ENCODE results near the gene DPF3. TPM values are rescaled to one million over a fixed set of nuclear protein-coding genes. Genes with fewer than 3 reads are reported as not detected.

Gene DPF3
- polyA plus RNA-seq, 1 experiment = 3.6 TPM

DNA sequence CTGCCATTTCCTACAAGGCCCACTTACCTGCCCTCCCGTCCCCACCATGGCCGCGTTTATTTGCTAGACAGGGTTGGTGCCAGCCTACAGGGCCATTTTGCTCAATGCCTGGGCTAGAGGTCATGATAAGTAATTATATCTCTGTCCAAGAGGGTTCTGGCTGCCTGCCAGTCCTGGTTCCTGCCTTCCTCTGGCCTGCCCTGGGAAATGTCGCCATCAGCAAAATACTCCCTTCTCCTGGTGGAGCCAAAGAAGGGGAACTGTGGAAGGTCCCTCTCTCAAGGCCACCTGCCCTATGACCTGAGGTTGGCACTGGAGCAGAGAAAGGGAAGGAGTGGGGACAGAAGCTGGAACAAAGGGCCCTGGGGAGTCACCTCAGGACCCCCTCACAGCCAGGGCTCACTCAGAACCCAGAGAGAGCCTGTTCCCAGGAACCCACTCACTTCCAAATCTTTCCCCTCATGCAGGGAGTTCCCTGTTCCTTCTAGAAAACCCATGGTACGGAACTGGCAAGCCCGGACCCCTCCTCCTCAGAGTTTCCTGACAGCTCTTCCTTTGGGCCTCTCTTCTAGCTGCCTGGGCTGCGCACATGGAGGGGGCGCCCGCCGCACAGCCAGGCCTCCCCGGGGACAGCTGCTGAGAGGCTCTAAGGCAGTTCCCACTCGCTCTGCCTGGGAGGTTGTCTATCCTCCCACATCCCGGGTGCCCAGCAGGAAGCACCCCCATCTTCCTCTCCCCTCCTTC is 280.5 kb downstream of the DPF3 start:
- Histone ChIP-seq H3K36me3 (ENCODE audit: control insufficient read depth, insufficient read depth, low read length) (no peaks in the 10 kb centered on the region), H3K27me3 (ENCODE audit: control insufficient read depth, insufficient read depth, low read length) (no peaks in the 10 kb centered on the region), H3K4me3 (ENCODE audit: low read depth, low read length) (no peak overlapping the region)
- no peak for DNase-seq (ENCODE audit: low read depth)
- TF ChIP-seq, protein P1, sequence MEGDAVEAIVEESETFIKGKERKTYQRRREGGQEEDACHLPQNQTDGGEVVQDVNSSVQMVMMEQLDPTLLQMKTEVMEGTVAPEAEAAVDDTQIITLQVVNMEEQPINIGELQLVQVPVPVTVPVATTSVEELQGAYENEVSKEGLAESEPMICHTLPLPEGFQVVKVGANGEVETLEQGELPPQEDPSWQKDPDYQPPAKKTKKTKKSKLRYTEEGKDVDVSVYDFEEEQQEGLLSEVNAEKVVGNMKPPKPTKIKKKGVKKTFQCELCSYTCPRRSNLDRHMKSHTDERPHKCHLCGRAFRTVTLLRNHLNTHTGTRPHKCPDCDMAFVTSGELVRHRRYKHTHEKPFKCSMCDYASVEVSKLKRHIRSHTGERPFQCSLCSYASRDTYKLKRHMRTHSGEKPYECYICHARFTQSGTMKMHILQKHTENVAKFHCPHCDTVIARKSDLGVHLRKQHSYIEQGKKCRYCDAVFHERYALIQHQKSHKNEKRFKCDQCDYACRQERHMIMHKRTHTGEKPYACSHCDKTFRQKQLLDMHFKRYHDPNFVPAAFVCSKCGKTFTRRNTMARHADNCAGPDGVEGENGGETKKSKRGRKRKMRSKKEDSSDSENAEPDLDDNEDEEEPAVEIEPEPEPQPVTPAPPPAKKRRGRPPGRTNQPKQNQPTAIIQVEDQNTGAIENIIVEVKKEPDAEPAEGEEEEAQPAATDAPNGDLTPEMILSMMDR (IDR thresholded peaks at IDR 0.05; ENCODE audit: insufficient read depth, low read depth, low read length) = no peak
- ChIA-PET POLR2A (no interaction called here), CTCF (no interaction called here)

DNA sequence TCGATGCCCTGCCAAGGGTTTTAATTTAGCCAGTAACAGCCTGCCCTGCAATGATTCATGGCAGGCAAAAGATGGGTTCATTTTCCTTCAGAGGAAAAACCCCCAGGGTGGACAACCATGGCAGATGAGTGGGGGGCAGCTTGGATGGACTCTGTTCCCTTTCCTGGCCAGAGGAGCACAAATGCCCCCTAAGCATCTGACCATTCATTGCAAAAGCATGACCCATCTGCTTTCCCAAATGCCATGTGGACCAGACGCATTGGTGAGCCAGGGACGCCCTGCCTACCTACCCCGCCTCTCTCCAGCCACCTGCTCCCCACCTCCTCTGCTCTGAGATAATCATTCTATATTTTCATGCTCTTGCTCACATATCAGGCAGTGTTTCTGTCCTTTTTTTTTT is 281.9 kb downstream of the DPF3 start:
- Histone ChIP-seq H3K36me3 (ENCODE audit: control insufficient read depth, insufficient read depth, low read length) (no peaks in the 10 kb centered on the region), H3K4me3 (ENCODE audit: low read depth, low read length) (no peak overlapping the region), H3K27me3 (ENCODE audit: control insufficient read depth, insufficient read depth, low read length) (no peaks in the 10 kb centered on the region)
- ChIA-PET CTCF (no interaction called here), POLR2A (no interaction called here)
- DNase-seq (ENCODE audit: low read depth) = no peak
- TF ChIP-seq, protein P1 (IDR thresholded peaks at IDR 0.05; ENCODE audit: insufficient read depth, low read depth, low read length) = no peak

GRCh38 chr14:72611506-72611905 is 282.4 kb downstream of the DPF3 start:
- Histone ChIP-seq H3K36me3 (ENCODE audit: control insufficient read depth, insufficient read depth, low read length) (no peaks in the 10 kb centered on the region), H3K27me3 (ENCODE audit: control insufficient read depth, insufficient read depth, low read length) (no peaks in the 10 kb centered on the region), H3K4me3 (ENCODE audit: low read depth, low read length) (no peak overlapping the region)
- ChIA-PET POLR2A (no interaction called here), CTCF (no interaction called here)
- no peak for DNase-seq (ENCODE audit: low read depth)
- TF ChIP-seq, protein P1 (IDR thresholded peaks at IDR 0.05; ENCODE audit: insufficient read depth, low read depth, low read length) = no peak

DNA sequence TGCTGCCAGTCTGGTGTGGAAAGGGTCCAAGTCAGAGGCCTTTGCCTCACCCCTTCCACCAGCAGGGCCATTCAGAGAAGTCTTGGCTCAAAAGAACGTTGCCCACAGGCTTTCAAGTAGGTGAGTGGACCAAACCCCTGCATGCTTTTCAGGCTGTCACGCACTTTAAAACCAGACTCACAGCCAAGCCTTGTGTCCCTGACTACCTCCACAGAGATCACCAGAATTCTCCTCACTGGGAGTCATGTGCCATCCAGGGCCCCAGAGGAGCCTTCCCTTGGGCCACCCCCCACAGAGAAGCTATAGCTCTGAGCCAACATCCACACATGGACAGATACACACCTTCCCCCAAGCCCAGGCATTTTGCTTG is 283.1 kb downstream of the DPF3 start:
- TF ChIP-seq, protein P1 (IDR thresholded peaks at IDR 0.05; ENCODE audit: insufficient read depth, low read depth, low read length) = no peak
- H3K27me3 ChIP-seq (ENCODE audit: control insufficient read depth, insufficient read depth, low read length) = no peaks in the 10 kb centered on the region
- DNase-seq (ENCODE audit: low read depth) = no peak
- H3K4me3 ChIP-seq (ENCODE audit: low read depth, low read length) = no peak overlapping the region
- no peaks in the 10 kb centered on the region for H3K36me3 ChIP-seq (ENCODE audit: control insufficient read depth, insufficient read depth, low read length)
- ChIA-PET POLR2A (no interaction called here), CTCF (no interaction called here)

DNA sequence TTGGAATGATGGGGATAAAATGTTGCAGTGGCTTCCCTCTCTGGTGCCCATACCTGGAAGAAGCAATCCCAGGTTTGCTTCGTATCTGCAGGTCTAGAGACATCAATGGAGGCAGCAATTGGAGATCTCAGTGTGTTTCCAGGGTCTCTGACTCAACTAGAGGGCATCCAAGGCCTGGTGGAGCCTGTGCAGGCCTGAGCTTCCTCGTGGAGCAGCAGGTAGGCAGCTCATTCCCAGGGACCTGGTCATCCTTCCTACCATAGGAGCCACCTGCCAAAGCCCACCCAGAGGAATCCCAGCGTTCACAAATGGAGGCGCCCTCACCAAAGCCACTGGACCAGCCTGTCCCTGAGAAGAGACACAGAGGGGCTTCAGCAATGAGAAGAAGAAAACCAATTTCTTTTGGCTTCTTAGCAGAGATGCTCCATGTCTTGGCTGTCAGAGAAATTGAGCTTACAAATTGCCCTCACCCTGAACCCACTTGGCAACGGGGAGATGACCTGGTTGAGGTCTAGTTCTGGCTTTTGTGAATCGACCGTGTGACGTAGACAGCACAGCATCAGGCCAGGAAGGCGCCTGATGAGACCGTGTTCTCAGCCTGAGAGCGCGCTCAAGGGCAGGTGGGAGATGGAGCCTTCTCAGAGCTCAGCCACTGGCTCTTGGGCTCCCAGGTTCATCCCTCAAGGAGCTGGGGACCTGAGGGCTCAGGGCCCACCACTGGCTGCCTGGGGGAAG is 283.6 kb downstream of the DPF3 start:
- DNase-seq (ENCODE audit: low read depth) = no peak
- ChIA-PET POLR2A (no interaction called here), CTCF (no interaction called here)
- TF ChIP-seq, protein P1 (IDR thresholded peaks at IDR 0.05; ENCODE audit: insufficient read depth, low read depth, low read length) = no peak
- Histone ChIP-seq H3K27me3 (ENCODE audit: control insufficient read depth, insufficient read depth, low read length) (no peaks in the 10 kb centered on the region), H3K36me3 (ENCODE audit: control insufficient read depth, insufficient read depth, low read length) (no peaks in the 10 kb centered on the region), H3K4me3 (ENCODE audit: low read depth, low read length) (no peak overlapping the region)
